GM18519 (cell line): ENCODE data around the gene UNCX.
"Not testable (repeated sequence)": the region's sequence is repeated elsewhere in the genome, so short reads cannot be mapped to it uniquely, and the experiment has no call there.

Experiments
- ATAC-seq: cut with Tn5 transposase; IDR thresholded peaks from one replicate; pipeline ENCODE4 v1.9.1; 2021; ENCODE audit warnings: mild to moderate bottlenecking, moderate library complexity; ENCODE audit not compliant: unreplicated experiment, low FRiP score

UNCX gene

GRCh38 chr7:1254281-1255079, 21.8 kb downstream of the UNCX start:
- ATAC-seq = no peak

DNA sequence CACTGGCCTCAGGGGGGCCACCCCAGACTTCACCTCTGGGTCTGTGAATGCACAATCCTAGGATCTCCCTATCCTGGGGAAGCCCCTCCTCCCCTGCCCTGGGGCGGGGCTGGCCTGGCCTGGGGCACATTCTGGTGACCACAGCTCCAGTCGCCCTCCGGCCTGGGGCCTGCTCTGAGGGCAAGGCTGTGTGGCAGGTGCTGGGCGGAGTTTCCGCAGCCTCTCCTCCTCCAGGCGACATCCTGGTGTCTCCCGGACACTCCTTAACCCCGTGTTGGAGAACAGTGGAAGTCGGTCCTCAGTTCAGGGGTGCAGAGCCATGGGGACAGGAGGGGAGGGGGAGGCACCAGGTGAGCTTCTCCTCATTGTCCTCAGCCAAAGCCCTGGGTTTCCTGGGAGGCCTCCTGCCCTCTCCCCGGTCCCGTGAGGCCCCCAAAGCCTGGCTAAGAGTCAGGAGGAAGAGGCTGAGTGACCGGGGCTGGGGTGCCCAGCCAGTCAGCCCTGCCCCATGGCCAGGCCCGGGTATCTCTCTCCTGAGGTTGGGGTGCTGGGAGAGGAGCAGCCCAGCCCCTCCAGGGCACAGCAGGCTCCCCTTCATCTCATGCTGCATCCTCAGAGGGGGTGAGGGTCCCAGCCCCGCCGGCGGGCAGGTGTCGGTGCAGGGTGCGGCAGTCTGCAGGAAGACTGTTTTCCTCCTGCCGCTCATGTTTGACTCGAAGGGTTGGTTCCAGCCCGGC, 22.6 kb downstream of the UNCX start:
- ATAC-seq = no peak

DNA sequence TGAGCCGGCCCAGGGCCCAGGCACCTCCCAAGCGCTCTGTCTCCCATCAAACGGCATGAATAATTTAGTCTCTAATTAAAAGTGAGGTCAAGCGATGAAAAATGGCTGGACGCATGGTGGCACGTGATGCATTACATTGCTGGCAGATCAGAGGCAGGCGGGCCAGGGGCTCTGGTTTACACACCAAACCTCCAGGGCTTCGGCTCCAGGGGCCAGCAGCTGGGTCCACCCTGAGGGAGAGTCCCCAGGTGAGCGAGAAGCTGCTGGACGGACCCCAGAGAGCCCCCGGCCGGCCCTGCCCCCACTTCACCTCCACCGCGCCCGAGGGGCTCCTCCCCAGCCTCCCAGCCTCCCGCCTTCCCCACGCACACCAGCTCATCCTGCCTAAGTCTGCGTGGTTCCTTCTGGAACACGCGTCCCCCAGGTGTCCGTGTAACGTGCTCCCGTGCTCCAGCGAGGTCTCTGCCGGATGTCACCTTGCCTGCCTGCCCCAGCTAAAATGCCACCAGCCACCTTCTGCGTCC, 23.2 kb downstream of the UNCX start:
- ATAC-seq = no peak

DNA sequence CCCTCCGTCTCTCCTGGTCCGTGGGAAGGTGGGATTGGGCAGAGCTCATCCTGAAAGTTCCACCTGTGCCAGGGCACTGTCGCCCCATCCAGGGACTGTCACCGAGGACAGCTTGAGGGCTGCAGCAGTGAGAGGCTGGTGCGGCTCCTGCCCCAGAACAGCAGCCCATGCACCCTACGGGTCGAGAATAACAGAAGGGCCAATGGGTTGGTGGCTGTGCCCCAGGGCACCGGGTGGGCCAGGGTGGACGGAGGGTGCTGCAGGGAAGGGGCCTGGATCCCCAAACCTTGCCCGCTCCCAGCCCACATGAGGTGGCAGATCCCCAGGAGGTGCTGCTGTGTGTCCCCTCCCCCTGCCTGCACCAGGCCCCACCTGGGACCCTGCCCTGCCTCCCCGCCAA, 23.9 kb downstream of the UNCX start:
- ATAC-seq = no peak

GRCh38 chr7:1257221-1257620, 24.5 kb downstream of the UNCX start:
- ATAC-seq = no peak

GRCh38 chr7:1257863-1258262, 25.2 kb downstream of the UNCX start:
- no peak for ATAC-seq

- no peak for ATAC-seq
Observed at GRCh38 chr7:1259621-1260243, 27.1 kb downstream of the UNCX start.

GRCh38 chr7:1260244-1260635, 27.6 kb downstream of the UNCX start:
- no peak for ATAC-seq

DNA sequence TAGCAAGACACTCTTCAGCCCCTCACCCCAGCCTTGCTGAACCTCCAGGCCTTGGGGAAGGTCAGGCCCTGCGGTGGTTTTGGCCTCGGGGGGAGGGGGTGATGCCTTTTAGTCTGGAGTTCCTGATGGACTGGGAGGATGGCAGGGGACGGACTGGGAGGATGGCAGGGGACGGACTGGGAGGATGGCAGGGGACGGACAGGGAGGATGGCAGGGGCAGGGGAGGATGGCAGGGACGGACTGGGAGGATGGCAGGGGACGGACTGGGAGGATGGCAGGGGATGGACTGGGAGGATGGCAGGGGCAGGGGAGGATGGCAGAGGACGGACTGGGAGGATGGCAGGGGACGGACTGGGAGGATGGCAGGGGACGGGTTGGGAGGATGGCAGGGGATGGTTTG, 28.4 kb downstream of the UNCX start:
- not testable (repeated sequence) for ATAC-seq

GRCh38 chr7:1262441-1262840, 29.8 kb downstream of the UNCX start:
- ATAC-seq = no peak

- no peak for ATAC-seq
Observed at GRCh38 chr7:1263391-1263951, 30.8 kb downstream of the UNCX start.

GRCh38 chr7:1264345-1265280, 31.9 kb downstream of the UNCX start:
- no peak for ATAC-seq

DNA sequence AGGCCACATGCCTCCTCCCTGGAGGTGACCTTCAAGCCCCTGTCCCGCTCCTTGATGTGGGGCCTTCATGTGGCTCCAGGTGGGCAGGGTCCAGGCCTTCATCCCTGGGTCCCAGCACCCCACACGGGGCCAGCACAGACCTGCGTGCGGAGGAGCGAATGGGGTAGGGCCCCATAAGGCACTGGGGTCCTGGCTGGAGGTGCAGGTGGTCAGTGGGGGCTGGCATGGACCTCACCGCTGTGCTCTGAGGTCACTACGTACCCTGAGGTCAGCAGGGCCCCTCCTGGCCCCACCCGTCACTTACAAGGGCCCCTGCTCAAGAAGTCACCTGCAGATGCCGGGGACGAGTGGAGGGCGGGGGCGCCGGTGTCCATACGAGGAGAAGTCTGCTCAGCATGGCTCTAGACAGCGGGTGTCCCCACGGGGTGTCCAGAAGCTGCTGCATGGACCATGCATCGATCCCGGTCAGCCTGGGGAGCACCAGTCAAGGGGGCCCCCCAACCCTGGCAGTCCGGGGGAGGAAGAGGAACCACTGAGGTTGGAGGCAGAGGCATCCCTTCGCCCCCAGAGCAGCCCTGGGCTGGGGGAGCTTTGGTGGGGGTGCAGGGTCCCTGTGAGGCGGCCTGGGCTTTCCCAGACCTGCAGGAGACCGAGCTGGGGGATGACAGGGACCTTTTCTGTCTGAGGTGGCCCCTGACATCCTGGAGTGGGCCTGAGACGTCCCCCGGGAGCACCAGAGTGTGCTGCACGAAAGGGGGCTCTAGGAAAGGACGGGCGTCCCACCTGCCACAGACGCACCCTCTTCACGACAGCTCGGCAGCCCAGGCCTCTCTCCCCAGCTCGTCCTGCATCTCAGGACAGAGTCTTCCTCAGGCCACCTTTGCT, 34.6 kb downstream of the UNCX start:
- ATAC-seq = no peak

DNA sequence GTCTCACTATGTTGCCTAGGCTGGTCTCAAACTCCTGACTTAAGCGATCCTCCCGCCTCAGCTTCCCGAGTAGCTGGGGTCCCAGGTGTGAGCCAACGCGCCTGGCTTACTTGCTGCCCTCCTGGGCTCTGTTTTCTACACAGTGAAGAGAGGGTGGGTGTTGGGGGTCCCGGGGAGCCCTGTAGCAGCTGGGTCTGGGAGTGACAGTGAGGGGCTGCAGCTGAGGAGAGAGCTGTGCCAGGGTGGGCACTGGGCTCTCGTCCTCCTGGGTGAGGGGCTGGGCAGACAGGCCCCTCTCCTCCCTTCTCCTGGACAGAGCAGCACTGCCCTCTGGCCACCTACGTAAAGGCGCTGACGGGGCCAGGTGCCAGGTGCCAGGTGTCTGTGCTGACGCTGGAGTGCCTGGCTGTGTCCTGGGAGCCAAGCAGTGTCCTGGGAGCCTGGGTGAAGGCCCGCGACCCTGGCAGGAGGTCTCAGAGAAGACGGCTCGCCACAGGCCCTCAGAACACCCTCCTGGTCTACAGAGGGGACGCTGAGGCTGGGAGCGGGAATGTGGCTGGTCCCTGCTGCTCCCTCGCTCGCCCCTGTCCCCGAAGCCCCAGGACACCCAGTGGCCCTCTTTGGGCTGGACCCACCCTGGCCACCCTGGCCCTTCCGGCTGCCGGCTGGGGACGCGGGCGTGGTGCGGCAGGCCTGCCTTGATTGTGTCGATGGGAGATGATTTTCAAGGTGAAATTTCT, 35.6 kb downstream of the UNCX start:
- ATAC-seq = no peak

GRCh38 chr7:1268866-1269265, 36.2 kb downstream of the UNCX start:
- no peak for ATAC-seq

- ATAC-seq = no peak
Observed at GRCh38 chr7:1269336-1269890, 36.7 kb downstream of the UNCX start.

DNA sequence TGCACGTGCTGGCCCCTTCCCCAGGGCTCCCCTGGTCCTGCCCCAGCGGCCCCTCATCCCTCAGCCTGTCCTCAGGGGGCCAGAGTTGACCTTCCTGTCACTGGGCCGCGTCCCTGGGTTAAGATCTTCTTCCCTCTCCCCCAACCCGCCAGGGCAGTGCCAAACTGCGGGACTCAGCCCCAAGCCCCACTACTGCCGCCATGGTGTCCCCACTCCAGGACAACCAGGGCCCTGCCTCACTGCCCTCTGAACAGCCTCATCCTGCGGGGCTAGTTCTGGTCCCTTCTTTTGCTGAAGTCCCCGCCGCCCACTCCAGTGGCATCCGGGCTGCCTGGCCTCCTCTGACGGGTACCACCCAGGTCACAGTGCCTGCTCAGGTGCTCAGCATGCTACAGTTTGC, 37.5 kb downstream of the UNCX start:
- no peak for ATAC-seq

GRCh38 chr7:1271046-1271445, 38.4 kb downstream of the UNCX start:
- no peak for ATAC-seq
